Purkinje cell (primary cell): ENCODE measurements around the gene REG3A. TPM values are rescaled to one million over a fixed set of nuclear protein-coding genes. Genes with fewer than 3 reads are reported as not detected.

Experiments used
- polyA plus RNA-seq: library from polyadenylated mRNA; unstranded; fragments of >200 nt; fragmentation: Nextera tagmentation; gene quantifications from 2 replicates; pipeline ENCODE4 v1.2.1, GENCODE V29; 2014

Gene REG3A
- not detected in 2 replicates for polyA plus RNA-seq

DNA sequence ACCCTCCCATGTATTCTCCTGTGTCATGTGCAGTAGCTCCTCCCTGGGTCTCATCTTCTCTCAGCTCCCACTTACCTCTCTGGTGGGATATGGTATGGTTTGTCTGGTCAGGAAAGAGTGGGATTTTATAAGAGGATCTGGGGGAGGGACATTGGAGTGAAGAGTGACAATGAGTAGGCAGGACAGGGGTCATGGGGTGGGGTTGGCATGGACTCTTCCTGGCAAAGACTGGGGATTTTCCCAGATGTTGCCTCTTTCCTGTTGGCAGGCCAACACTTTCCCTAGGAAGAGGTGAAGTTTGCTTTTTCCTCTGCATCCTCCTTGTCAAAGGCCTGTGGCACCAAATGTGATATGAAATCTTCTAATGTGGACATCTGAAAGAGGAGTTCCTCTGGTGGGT, at the start of gene REG3A:
Gene REG3A, minus strand, starts transcription at position 101 of the 400 bp plus-strand sequence. CDS start 348 bp downstream, outside the sequence.

DNA sequence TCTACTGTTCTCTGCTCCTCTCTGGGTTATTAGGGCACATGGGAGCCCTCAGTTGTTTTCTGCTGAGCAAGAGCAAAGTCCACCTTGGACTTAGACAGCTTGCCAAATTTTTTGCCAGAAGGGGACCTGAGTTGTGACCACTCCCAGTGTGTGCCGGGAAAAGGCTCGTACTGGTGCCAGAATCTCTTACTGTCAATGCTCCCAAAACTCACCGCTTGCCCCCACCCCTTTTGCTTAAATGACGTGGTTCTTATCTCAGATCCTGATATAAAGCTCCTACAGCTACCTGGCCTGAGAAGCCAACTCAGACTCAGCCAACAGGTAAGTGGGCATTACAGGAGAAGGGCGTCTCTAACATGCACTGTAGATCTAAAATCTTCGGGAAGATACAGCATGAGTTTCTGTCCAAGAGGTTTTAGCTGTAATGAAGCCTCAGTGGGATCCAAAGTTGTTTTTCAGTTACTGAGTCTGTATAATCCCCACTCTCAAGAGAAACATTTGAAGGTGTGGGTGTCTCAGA, 39.3 kb downstream of the REG3A start, which contains the start of gene REG1A:
Gene REG1A, plus strand, starts transcription at position 295 of the 520 bp plus-strand sequence. CDS start 374 bp downstream, outside the sequence.

Other genes starting within 250 kb of the REG3A start
- not detected in 2 replicates for gene REG3G, start 134.1 kb downstream of the REG3A start, polyA plus RNA-seq
- gene REG1B, start 71.8 kb downstream of the REG3A start, polyA plus RNA-seq, result not detected in 2 replicates
- not detected in 2 replicates for gene REG1A, start 39.3 kb downstream of the REG3A start, polyA plus RNA-seq